ENCODE data around the gene TTBK2. TPM values are rescaled to one million over a fixed set of nuclear protein-coding genes. Genes with fewer than 3 reads are reported as not detected.

The TTBK2 gene
- polyA plus RNA-seq, 2 donors = 1.2 to 1.5 TPM

DNA sequence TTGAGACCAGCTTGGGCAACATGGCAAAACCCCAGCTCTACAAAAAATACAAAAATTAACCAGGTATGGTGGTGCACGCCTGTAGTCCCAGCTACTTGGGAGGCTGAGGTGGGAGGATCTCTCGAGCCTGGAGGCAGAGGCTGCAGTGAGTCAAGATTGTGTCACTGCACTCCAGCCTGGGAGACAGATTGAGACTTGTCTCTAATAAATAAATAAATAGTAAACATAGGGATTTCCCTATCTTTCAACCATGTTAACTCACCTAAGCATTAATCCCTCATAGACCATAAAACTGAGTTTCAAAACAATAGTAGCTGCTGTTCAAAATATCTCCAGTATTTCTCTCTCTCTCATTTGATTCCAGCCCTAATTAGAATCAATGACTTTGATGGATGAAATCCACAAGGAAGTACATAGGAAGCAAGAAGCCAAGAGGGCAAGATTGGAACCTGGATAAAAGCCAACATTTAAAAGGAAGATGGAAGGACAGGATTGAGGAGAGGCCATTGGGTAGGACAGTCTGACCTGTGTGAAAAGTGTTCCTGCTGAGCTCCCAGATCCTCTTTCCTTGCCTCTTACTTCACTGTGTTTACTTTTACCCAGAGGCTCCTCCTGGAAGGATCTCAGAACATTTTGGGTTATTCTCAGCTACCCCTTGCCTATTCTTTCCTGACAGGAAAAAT is 12.4 kb upstream of the TTBK2 start:
- WGBS, 2 donors = 89 to 95% methylated on average over 2 of the region's 2 CpGs
- no peaks in the 10 kb centered on the region for H3K27me3 ChIP-seq (ENCODE audit: control insufficient read depth in 1 of 2, insufficient read depth in 2 of 2, low read length in 2 of 2)
- H3K9me3 ChIP-seq (ENCODE audit: control insufficient read depth in 2 of 2, insufficient read depth in 1 of 2, low read depth in 1 of 2, low read length in 1 of 2) = no peaks in the 10 kb centered on the region
- no peaks in the 10 kb centered on the region for H3K36me3 ChIP-seq (ENCODE audit: control insufficient read depth in 2 of 2, insufficient read depth in 2 of 2, low read length in 1 of 2)
- no peak overlapping the region for H3K4me3 ChIP-seq (ENCODE audit: low read depth in 1 of 2, low read length in 2 of 2)
- no peaks in the 10 kb centered on the region for H3K4me1 ChIP-seq (ENCODE audit: control insufficient read depth in 2 of 2, insufficient read depth in 2 of 2, low read length in 1 of 2)
- H3K27ac ChIP-seq (ENCODE audit: low read depth in 2 of 2, low read length in 1 of 2) = no peak overlapping the region

DNA sequence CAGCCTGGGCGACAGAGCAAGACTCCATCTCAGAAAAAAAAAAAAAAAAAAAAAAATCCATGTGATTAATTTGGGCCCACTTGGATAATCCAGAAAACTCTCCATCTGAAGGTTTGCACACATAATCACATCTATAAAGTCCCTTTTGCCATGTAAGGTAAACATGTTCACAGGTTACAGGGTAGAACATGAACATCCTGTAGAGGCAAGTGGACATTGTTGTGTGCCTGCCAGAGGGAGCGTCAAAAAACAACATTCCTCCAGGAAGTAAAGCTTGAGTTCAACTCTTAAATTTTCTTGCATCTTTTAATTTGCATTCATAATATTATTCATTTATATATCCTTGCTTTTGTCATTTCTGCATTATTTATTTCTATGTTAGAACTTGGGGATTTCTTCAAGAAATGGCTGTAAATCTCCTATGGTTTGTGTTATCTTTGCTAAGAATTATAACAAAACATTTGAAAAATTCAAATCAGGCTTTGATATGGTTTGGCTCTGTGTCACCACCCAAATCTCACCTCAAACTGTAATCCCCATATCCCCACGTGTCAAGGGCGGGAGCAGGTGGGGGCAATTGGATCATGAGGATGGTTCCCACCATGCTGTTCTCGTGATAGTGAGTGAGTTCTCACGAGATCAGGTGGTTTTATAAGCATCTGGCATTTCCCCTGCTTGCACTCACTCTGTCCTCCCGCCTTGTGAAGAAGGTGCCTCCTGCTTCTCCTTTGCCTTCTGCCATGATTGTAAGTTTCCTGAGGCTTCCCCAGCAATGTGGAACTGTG is 11.3 kb upstream of the TTBK2 start:
- 72% methylated on average over 7 of the region's 7 CpGs for WGBS, 2 donors
- no peak overlapping the region for H3K27ac ChIP-seq (ENCODE audit: low read depth in 2 of 2, low read length in 1 of 2)
- H3K9me3 ChIP-seq (ENCODE audit: control insufficient read depth in 2 of 2, insufficient read depth in 1 of 2, low read depth in 1 of 2, low read length in 1 of 2) = no peaks in the 10 kb centered on the region
- H3K36me3 ChIP-seq (ENCODE audit: control insufficient read depth in 2 of 2, insufficient read depth in 2 of 2, low read length in 1 of 2) = no peaks in the 10 kb centered on the region
- H3K4me3 ChIP-seq (ENCODE audit: low read depth in 1 of 2, low read length in 2 of 2) = no peak overlapping the region
- H3K27me3 ChIP-seq (ENCODE audit: control insufficient read depth in 1 of 2, insufficient read depth in 2 of 2, low read length in 2 of 2) = no peaks in the 10 kb centered on the region
- H3K4me1 ChIP-seq (ENCODE audit: control insufficient read depth in 2 of 2, insufficient read depth in 2 of 2, low read length in 1 of 2) = no peaks in the 10 kb centered on the region

DNA sequence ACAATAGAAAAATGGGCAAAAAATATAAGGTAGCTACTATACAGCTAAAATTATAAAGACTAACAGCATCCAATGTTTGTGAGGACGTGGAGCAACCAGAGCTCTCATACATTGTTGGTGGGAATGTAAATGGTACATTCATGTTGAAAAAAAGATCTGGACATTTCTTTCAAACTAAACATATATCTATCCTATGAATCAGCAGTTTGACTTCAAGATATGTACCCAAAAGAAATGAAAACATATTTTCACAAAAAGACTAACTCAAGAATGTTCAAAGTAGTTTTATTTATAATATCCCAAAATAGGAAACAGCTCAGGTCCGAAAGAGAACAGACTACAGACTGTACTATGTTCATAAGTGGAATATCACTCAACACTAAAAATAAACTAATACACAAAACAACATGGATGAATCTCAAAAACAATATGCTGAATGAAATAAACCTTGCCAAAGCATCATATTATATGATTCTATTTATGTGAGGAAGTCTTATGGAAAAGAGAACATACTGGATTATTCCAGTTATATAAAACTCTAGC is 8.8 kb upstream of the TTBK2 start:
- no peaks in the 10 kb centered on the region for H3K4me1 ChIP-seq (ENCODE audit: control insufficient read depth in 2 of 2, insufficient read depth in 2 of 2, low read length in 1 of 2)

DNA sequence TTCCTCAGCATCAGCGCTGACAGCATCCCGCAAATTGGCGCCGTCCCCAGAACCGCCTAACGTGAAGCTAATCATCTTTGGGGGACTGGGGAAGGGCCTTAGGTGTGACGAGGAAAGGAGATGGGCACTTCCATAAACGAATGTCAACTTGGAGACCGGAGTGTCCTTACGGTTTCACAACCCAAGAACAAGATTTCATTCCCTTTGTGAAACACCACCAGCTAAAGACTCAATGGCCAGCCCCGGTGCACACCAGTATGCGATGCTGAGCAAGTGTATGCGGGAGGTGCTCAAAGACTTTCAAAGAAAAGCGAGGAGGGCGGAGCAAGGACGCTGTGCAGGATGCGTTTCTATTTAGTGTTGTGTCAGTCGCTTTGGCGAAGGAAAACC is 759 bp upstream of the TTBK2 start:
- WGBS, 2 donors = 1 to 3% methylated on average over 19 of the region's 19 CpGs
- H3K4me1 ChIP-seq (ENCODE audit: control insufficient read depth in 2 of 2, insufficient read depth in 2 of 2, low read length in 1 of 2) = no peaks in the 10 kb centered on the region

More for the DNA sequence above, 8.8 kb upstream of the TTBK2 start:
- H3K9me3 ChIP-seq (ENCODE audit: control insufficient read depth in 2 of 2, insufficient read depth in 1 of 2, low read depth in 1 of 2, low read length in 1 of 2) = no peaks in the 10 kb centered on the region
- H3K4me3 ChIP-seq (ENCODE audit: low read depth in 1 of 2, low read length in 2 of 2) = no peak overlapping the region
- no peak overlapping the region for H3K27ac ChIP-seq (ENCODE audit: low read depth in 2 of 2, low read length in 1 of 2)
- 67 to 75% methylated on average over 2 of the region's 2 CpGs for WGBS, 2 donors
- H3K27me3 ChIP-seq (ENCODE audit: control insufficient read depth in 1 of 2, insufficient read depth in 2 of 2, low read length in 2 of 2) = no peaks in the 10 kb centered on the region
- no peaks in the 10 kb centered on the region for H3K36me3 ChIP-seq (ENCODE audit: control insufficient read depth in 2 of 2, insufficient read depth in 2 of 2, low read length in 1 of 2)

DNA sequence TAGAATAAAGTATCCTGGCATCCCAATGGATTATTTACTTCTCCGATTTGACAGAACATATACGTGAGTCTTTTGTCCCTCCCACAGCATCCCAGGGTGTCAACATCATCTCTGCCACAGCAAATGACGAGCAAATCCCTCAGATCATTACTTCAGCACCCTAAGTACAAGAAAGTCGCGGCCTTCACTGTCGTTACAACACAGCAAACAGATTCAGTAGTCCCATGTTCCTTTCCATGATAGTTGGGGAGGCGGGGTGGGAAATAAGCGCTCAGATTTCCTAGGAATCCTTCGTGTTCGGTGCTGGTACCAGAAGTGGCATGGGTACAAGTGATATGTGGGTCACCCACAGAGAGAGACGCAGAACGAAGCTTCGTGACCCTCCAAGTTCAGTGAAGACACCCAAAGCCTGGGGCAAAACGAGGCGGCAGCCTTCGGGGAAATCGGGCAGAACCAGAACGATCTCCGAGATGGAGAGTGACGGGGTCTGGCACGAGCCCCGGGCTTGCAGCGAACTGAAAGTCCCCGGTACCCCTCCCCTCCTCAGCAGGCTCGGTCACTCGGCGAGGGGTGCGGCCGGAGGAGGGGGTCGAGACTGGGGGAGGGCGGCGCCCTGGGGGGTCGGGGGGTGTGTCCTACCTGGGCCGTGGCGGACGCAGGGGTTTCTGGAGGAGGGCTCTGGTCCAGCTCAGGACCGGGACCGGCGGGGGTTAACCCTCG is 619 bp downstream of the TTBK2 start:
- Histone ChIP-seq H3K27me3 (ENCODE audit: control insufficient read depth in 1 of 2, insufficient read depth in 2 of 2, low read length in 2 of 2) (no peaks in the 10 kb centered on the region), H3K27ac (ENCODE audit: low read depth in 2 of 2, low read length in 1 of 2) (peak overlapping the region; percentile 78 to 81), H3K9me3 (ENCODE audit: control insufficient read depth in 2 of 2, insufficient read depth in 1 of 2, low read depth in 1 of 2, low read length in 1 of 2) (no peaks in the 10 kb centered on the region), H3K4me1 (ENCODE audit: control insufficient read depth in 2 of 2, insufficient read depth in 2 of 2, low read length in 1 of 2) (no peaks in the 10 kb centered on the region), H3K36me3 (ENCODE audit: control insufficient read depth in 2 of 2, insufficient read depth in 2 of 2, low read length in 1 of 2) (no peaks in the 10 kb centered on the region), H3K4me3 (ENCODE audit: low read depth in 1 of 2, low read length in 2 of 2) (peak overlapping the region; percentile 88 to 93)
- 0 to 1% methylated on average over 32 to 40 of the region's 40 CpGs for WGBS, 2 donors

More for the DNA sequence above, 759 bp upstream of the TTBK2 start:
- Histone ChIP-seq H3K27ac (ENCODE audit: low read depth in 2 of 2, low read length in 1 of 2) (peak overlapping the region; percentile 44 to 75), H3K9me3 (ENCODE audit: control insufficient read depth in 2 of 2, insufficient read depth in 1 of 2, low read depth in 1 of 2, low read length in 1 of 2) (no peaks in the 10 kb centered on the region), H3K36me3 (ENCODE audit: control insufficient read depth in 2 of 2, insufficient read depth in 2 of 2, low read length in 1 of 2) (no peaks in the 10 kb centered on the region), H3K4me3 (ENCODE audit: low read depth in 1 of 2, low read length in 2 of 2) (peak overlapping the region; percentile 88 to 93), H3K27me3 (ENCODE audit: control insufficient read depth in 1 of 2, insufficient read depth in 2 of 2, low read length in 2 of 2) (no peaks in the 10 kb centered on the region)

DNA sequence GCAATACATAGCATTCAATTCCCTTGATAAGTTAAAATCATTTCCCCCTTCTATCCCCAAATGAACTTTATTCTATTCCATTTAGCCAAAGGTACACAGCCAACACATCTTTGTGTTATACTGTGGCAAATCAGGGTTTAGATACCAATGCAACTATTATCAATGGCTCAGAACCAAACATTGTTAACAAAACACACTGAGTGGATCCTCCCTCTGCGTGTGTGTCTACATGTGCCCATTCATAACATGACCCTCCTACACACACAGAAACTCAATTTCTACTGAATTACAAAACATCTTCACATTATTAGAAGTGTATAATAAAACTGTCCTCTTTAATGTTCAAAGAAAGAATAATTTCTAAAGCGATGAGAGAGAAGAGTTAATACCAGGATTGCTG is 1.3 kb downstream of the TTBK2 start:
- Histone ChIP-seq H3K9me3 (ENCODE audit: control insufficient read depth in 2 of 2, insufficient read depth in 1 of 2, low read depth in 1 of 2, low read length in 1 of 2) (no peaks in the 10 kb centered on the region), H3K4me3 (ENCODE audit: low read depth in 1 of 2, low read length in 2 of 2) (peak overlapping the region in 1 of 2 donors; percentile 88), H3K4me1 (ENCODE audit: control insufficient read depth in 2 of 2, insufficient read depth in 2 of 2, low read length in 1 of 2) (no peaks in the 10 kb centered on the region), H3K27me3 (ENCODE audit: control insufficient read depth in 1 of 2, insufficient read depth in 2 of 2, low read length in 2 of 2) (no peaks in the 10 kb centered on the region), H3K27ac (ENCODE audit: low read depth in 2 of 2, low read length in 1 of 2) (peak overlapping the region in 1 of 2 donors; percentile 81), H3K36me3 (ENCODE audit: control insufficient read depth in 2 of 2, insufficient read depth in 2 of 2, low read length in 1 of 2) (no peaks in the 10 kb centered on the region)
- 38 to 45% methylated on average over 2 of the region's 2 CpGs for WGBS, 2 donors

DNA sequence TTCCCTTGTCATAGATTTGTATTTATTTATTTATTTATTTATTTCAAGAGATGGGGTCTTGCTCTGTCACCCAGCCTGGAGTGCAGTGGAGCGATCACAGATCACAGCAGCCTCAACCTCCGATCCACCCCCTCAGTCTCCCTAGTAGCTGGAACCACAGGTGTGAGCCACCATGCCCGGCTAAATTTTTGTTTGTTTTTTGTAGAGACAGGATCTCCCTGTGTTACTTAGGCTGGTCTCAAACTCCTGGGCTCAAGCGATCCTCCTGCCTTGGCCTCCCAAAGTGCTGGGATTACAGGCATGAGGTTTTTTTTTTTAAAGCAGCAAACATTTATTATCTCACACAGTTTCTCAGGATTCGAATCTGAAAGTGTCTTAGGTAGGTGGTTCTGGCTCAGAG is 2.5 kb downstream of the TTBK2 start:
- H3K27ac ChIP-seq (ENCODE audit: low read depth in 2 of 2, low read length in 1 of 2) = no peak overlapping the region
- no peaks in the 10 kb centered on the region for H3K27me3 ChIP-seq (ENCODE audit: control insufficient read depth in 1 of 2, insufficient read depth in 2 of 2, low read length in 2 of 2)
- no peaks in the 10 kb centered on the region for H3K4me1 ChIP-seq (ENCODE audit: control insufficient read depth in 2 of 2, insufficient read depth in 2 of 2, low read length in 1 of 2)
- WGBS, 2 donors = 91 to 93% methylated on average over 5 of the region's 5 CpGs
- H3K9me3 ChIP-seq (ENCODE audit: control insufficient read depth in 2 of 2, insufficient read depth in 1 of 2, low read depth in 1 of 2, low read length in 1 of 2) = no peaks in the 10 kb centered on the region
- H3K4me3 ChIP-seq (ENCODE audit: low read depth in 1 of 2, low read length in 2 of 2) = no peak overlapping the region
- H3K36me3 ChIP-seq (ENCODE audit: control insufficient read depth in 2 of 2, insufficient read depth in 2 of 2, low read length in 1 of 2) = no peaks in the 10 kb centered on the region

DNA sequence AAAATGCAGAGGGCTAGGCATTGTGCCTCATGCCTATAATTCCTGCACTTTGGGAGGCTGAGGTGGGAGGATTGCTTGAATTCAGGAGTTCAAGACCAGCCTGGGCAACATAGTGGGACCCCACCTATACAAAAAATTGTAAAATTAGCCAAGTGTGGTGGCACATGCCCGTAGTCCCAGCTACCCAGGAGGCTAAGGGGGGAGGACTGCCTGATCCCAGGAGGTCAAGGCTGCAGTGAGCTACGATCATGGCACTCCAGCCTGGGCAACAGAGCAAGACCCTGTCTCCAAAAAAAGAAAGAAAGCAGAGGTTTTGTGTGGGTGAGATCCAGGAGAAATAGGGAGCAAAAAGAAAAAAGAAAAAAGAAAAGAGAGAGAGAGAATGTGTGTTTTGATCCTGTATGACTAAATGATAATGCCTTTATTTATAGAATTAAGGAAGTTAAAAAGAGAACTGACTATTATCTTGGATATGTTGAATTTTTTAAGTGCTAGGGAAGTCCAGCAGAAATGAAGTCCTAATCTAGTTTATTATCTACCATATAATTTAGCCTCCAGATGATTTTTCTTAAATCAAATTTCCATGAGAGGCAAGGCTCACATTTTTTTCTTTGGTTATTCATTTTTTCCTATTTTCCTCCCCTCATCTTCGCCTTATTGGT is 4.8 kb downstream of the TTBK2 start:
- no peaks in the 10 kb centered on the region for H3K36me3 ChIP-seq (ENCODE audit: control insufficient read depth in 2 of 2, insufficient read depth in 2 of 2, low read length in 1 of 2)
- no peak overlapping the region for H3K27ac ChIP-seq (ENCODE audit: low read depth in 2 of 2, low read length in 1 of 2)
- no peaks in the 10 kb centered on the region for H3K27me3 ChIP-seq (ENCODE audit: control insufficient read depth in 1 of 2, insufficient read depth in 2 of 2, low read length in 2 of 2)
- no peaks in the 10 kb centered on the region for H3K4me1 ChIP-seq (ENCODE audit: control insufficient read depth in 2 of 2, insufficient read depth in 2 of 2, low read length in 1 of 2)
- no peak overlapping the region for H3K4me3 ChIP-seq (ENCODE audit: low read depth in 1 of 2, low read length in 2 of 2)
- WGBS, 2 donors = 91% methylated on average over 3 of the region's 3 CpGs
- H3K9me3 ChIP-seq (ENCODE audit: control insufficient read depth in 2 of 2, insufficient read depth in 1 of 2, low read depth in 1 of 2, low read length in 1 of 2) = no peaks in the 10 kb centered on the region

Measured in esophagus (tissue), 2 donors.